Measurements from ENCODE around the gene KCTD11.
"Not testable (repeated sequence)": the region's sequence is repeated elsewhere in the genome, so short reads cannot be mapped to it uniquely, and the experiment has no call there.

The KCTD11 gene

GRCh38 chr17:7367083-7367482 lies 15.1 kb downstream of the KCTD11 start:
- Histone ChIP-seq H3K4me1 (no peaks in the 10 kb centered on the region), H3K9ac (no peak overlapping the region), H3K9me3 (ENCODE audit: control insufficient read depth, low read length) (no peaks in the 10 kb centered on the region), H3K79me2 (no peaks in the 10 kb centered on the region), H3K4me3 (ENCODE audit: low read depth, low read length) (no peak overlapping the region), H3K4me2 (ENCODE audit: low read length) (no peak overlapping the region), H3K36me3 (ENCODE audit: control insufficient read depth, insufficient read depth, low read length) (no peaks in the 10 kb centered on the region), H3K27ac (no peak overlapping the region), H3K27me3 (ENCODE audit: control insufficient read depth, insufficient read depth, low read length) (no peaks in the 10 kb centered on the region), H2AFZ (no peak overlapping the region)
- TF ChIP-seq CTCF (IDR thresholded peaks at IDR 0.05): no peak

GRCh38 chr17:7367918-7368598 lies 16.1 kb downstream of the KCTD11 start:
- Histone ChIP-seq H3K4me2 (ENCODE audit: low read length) (no peak overlapping the region), H3K79me2 (no peaks in the 10 kb centered on the region), H3K9ac (no peak overlapping the region), H2AFZ (no peak overlapping the region), H3K9me3 (ENCODE audit: control insufficient read depth, low read length) (no peaks in the 10 kb centered on the region), H3K27ac (no peak overlapping the region), H3K4me3 (ENCODE audit: low read depth, low read length) (no peak overlapping the region), H3K36me3 (ENCODE audit: control insufficient read depth, insufficient read depth, low read length) (no peaks in the 10 kb centered on the region), H3K27me3 (ENCODE audit: control insufficient read depth, insufficient read depth, low read length) (no peaks in the 10 kb centered on the region), H3K4me1 (no peaks in the 10 kb centered on the region)
- no peak for TF ChIP-seq CTCF (IDR thresholded peaks at IDR 0.05)

- not testable (repeated sequence) for H3K36me3 ChIP-seq (ENCODE audit: control insufficient read depth, insufficient read depth, low read length); H3K27ac ChIP-seq; H3K4me3 ChIP-seq (ENCODE audit: low read depth, low read length); H3K27me3 ChIP-seq (ENCODE audit: control insufficient read depth, insufficient read depth, low read length); H3K79me2 ChIP-seq; H3K4me1 ChIP-seq; H3K9me3 ChIP-seq (ENCODE audit: control insufficient read depth, low read length); H3K4me2 ChIP-seq (ENCODE audit: low read length); H3K9ac ChIP-seq; H2AFZ ChIP-seq
Observed at GRCh38 chr17:7368599-7368994, 16.6 kb downstream of the KCTD11 start.

- no peak overlapping the region for H3K4me2 ChIP-seq (ENCODE audit: low read length)
- H3K36me3 ChIP-seq (ENCODE audit: control insufficient read depth, insufficient read depth, low read length): no peaks in the 10 kb centered on the region
- no peak for TF ChIP-seq CTCF (IDR thresholded peaks at IDR 0.05)
- no peaks in the 10 kb centered on the region for H3K27me3 ChIP-seq (ENCODE audit: control insufficient read depth, insufficient read depth, low read length)
- H3K4me1 ChIP-seq: no peaks in the 10 kb centered on the region
- H2AFZ ChIP-seq: no peak overlapping the region
- no peaks in the 10 kb centered on the region for H3K79me2 ChIP-seq
- H3K4me3 ChIP-seq (ENCODE audit: low read depth, low read length): no peak overlapping the region
- no peak overlapping the region for H3K27ac ChIP-seq
- no peak overlapping the region for H3K9ac ChIP-seq
- no peaks in the 10 kb centered on the region for H3K9me3 ChIP-seq (ENCODE audit: control insufficient read depth, low read length)
Observed at GRCh38 chr17:7369825-7370224, 17.9 kb downstream of the KCTD11 start.

GRCh38 chr17:7370853-7371252 lies 18.9 kb downstream of the KCTD11 start:
- H3K4me1 ChIP-seq: no peaks in the 10 kb centered on the region
- no peak overlapping the region for H3K27ac ChIP-seq
- no peak overlapping the region for H3K4me3 ChIP-seq (ENCODE audit: low read depth, low read length)
- no peak overlapping the region for H3K4me2 ChIP-seq (ENCODE audit: low read length)
- H3K27me3 ChIP-seq (ENCODE audit: control insufficient read depth, insufficient read depth, low read length): no peaks in the 10 kb centered on the region
- H3K79me2 ChIP-seq: no peaks in the 10 kb centered on the region
- no peaks in the 10 kb centered on the region for H3K9me3 ChIP-seq (ENCODE audit: control insufficient read depth, low read length)
- no peak overlapping the region for H3K9ac ChIP-seq
- H3K36me3 ChIP-seq (ENCODE audit: control insufficient read depth, insufficient read depth, low read length): no peaks in the 10 kb centered on the region
- no peak overlapping the region for H2AFZ ChIP-seq
- no peak for TF ChIP-seq CTCF (IDR thresholded peaks at IDR 0.05)

Data from parathyroid adenoma (tissue), 2 donors.